Measurements from ENCODE around the gene SLC14A1.

Gene SLC14A1

GRCh38 chr18:45792506-45793263, 68.7 kb downstream of the SLC14A1 start:
- DNase-seq, result no peak

GRCh38 chr18:45793264-45793965, 69.4 kb downstream of the SLC14A1 start:
- DNase-seq, result no peak

DNA sequence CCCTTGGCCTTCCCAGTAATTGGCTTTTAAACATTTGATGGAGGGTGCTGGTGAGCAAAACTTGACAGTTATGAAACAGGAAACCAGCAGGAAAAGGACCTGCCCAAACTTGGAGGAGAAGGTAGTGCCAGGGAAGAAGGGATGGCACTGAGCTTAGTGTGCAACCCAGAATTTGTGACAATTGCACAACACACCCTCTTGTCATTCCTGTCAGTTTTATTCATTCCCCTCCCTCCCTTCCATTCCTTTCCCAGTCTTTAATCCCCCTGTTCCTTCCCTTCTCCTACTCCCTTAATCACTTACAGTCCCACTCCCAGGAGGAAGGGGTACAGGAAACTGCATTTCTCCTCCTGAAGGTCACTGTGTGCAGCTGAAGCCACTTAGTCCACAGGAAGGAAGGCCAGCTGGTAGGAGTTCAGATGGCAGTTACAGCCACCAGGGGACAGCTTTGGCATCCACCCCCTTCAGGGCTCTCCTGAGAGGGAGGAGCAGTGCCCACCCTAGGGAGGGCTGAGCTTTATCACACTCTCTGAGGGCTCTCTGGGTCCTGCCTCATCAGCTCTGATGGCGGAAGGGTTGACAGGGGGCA, 77.5 kb downstream of the SLC14A1 start:
- no peak for DNase-seq

Measured in nucleus accumbens (tissue), 56 donors.